Keratinocyte (primary cell): ENCODE data around the gene ZSCAN32. TPM values are rescaled to one million over a fixed set of nuclear protein-coding genes. Genes with fewer than 3 reads are reported as not detected.

Experiments
- DNase-seq: peaks from one replicate; pipeline ENCODE4 v3.0.0-alpha.2; 2011; ENCODE audit warnings: low read depth, missing footprints, low spot score
- FAIRE-seq: peaks from 2 replicates; lab custom pipeline; 2011; peaks lifted over from hg19 to GRCh38; lab: Jason Lieb, UNC
- H2AFZ ChIP-seq: 2 replicates; pipeline ENCODE4 v1.6.0; 2012; ENCODE audit warnings: low read length, control low read depth, inconsistent platforms; ENCODE audit not compliant: control insufficient read depth
- H3K27ac ChIP-seq: 2 replicates; pipeline ENCODE4 v1.5.1; 2011; ENCODE audit warnings: low read length; ENCODE audit not compliant: control insufficient read depth, insufficient read depth
- H3K27me3 ChIP-seq: 3 replicates; pipeline ENCODE4 v1.6.0; 2011; ENCODE audit warnings: low read length; ENCODE audit not compliant: control insufficient read depth, insufficient read depth; ENCODE audit errors: extremely low read depth
- H3K36me3 ChIP-seq, 2 experiments: 2 replicates in 1 of 2; 3 replicates in 1 of 2; pipeline ENCODE4 v1.5.1; 2011; ENCODE audit warnings: low read length in 2 of 2, mild to moderate bottlenecking in 1 of 2; ENCODE audit not compliant: control insufficient read depth in 2 of 2, insufficient read depth in 2 of 2; ENCODE audit errors: extremely low read depth in 1 of 2
- H3K4me1 ChIP-seq: 3 replicates; pipeline ENCODE4 v1.5.1; 2011; ENCODE audit warnings: low read length; ENCODE audit not compliant: control insufficient read depth, insufficient read depth; ENCODE audit errors: extremely low read depth
- H3K4me2 ChIP-seq: 3 replicates; pipeline ENCODE4 v1.6.0; 2011; ENCODE audit warnings: low read depth, low read length; ENCODE audit not compliant: control insufficient read depth, insufficient read depth; ENCODE audit errors: extremely low read depth
- H3K4me3 ChIP-seq, 3 experiments: fragments of 200-600 bp in 1 of 3; sonication (generic) in 1 of 3; 2 replicates in 2 of 3; 3 replicates in 1 of 3; pipeline ENCODE4 v1.5.1; 2011 to 2016; ENCODE audit warnings: low read length in 3 of 3, mild to moderate bottlenecking in 3 of 3, control low read depth in 2 of 3, inconsistent platforms in 1 of 3, low read depth in 1 of 3, mixed read lengths in 1 of 3, mixed run types in 1 of 3, moderate library complexity in 1 of 3; ENCODE audit not compliant: control insufficient read depth in 2 of 3, insufficient read depth in 2 of 3; ENCODE audit errors: extremely low read depth in 1 of 3
- H3K79me2 ChIP-seq: 2 replicates; pipeline ENCODE4 v1.6.0; 2012; ENCODE audit warnings: low read length; ENCODE audit not compliant: control insufficient read depth, insufficient read depth
- H3K9ac ChIP-seq: 3 replicates; pipeline ENCODE4 v1.6.0; 2011; ENCODE audit warnings: low read length; ENCODE audit not compliant: control insufficient read depth, insufficient read depth; ENCODE audit errors: extremely low read depth
- H3K9me1 ChIP-seq: 3 replicates; pipeline ENCODE4 v1.6.0; 2011; ENCODE audit warnings: low read length; ENCODE audit not compliant: control insufficient read depth, insufficient read depth; ENCODE audit errors: extremely low read depth
- H3K9me3 ChIP-seq: 2 replicates; pipeline ENCODE4 v1.5.1; 2012; ENCODE audit warnings: low read depth, low read length; ENCODE audit not compliant: control insufficient read depth
- H4K20me1 ChIP-seq: 3 replicates; pipeline ENCODE4 v1.6.0; 2011; ENCODE audit warnings: low read length; ENCODE audit not compliant: control insufficient read depth, insufficient read depth; ENCODE audit errors: extremely low read depth
- EZH2 ChIP-seq: IDR thresholded peaks from one replicate; pipeline ENCODE4 v1.6.1; 2012; ENCODE audit warnings: inconsistent platforms, mild to moderate bottlenecking, low read length, moderate library complexity
- dilution Hi-C: fragments of 300-500 bp; cut with MboI; formaldehyde crosslinking; loops from one replicate; pipeline ENCODE4 v1.7.0; 2020; ENCODE audit warnings: low sequenced_read_pairs; ENCODE audit not compliant: extremely low pct_ligation_motif_present
- polyA plus RNA-seq, 5 experiments: library from polyadenylated mRNA; depleted of rRNA in 3 of 5; stranded (reverse) in 3 of 5; stranded (forward) in 1 of 5; unstranded in 1 of 5; fragments of >200 nt; gene quantifications; 1 replicate in 1 of 5; 2 replicates in 3 of 5; 3 replicates in 1 of 5; pipeline versions ENCODE4 v1.2.1 to v1.2.3, GENCODE V29; 2011 to 2012; ENCODE audit warnings: missing spikeins in 2 of 5, low read depth in 1 of 5, low replicate concordance in 1 of 5
- TF ChIP-seq, protein P1 (sequence below), 3 experiments: IDR thresholded peaks in 1 of 3; conservative IDR thresholded peaks in 1 of 3; optimal IDR thresholded peaks in 1 of 3; 2 replicates in 2 of 3; 3 replicates in 1 of 3; pipeline versions ENCODE3 to v1.5.1; 2011; ENCODE audit warnings: low read length in 3 of 3, mild to moderate bottlenecking in 3 of 3, moderate library complexity in 2 of 3, control low read depth in 1 of 3, inconsistent platforms in 1 of 3; ENCODE audit not compliant: insufficient read depth in 2 of 3; ENCODE audit errors: extremely low read depth in 1 of 3

Gene ZSCAN32
- polyA plus RNA-seq, 1 donor (not counting 4 experiments of a cell fraction or from before 2014, with no cell fraction given), result 17.2 TPM

DNA sequence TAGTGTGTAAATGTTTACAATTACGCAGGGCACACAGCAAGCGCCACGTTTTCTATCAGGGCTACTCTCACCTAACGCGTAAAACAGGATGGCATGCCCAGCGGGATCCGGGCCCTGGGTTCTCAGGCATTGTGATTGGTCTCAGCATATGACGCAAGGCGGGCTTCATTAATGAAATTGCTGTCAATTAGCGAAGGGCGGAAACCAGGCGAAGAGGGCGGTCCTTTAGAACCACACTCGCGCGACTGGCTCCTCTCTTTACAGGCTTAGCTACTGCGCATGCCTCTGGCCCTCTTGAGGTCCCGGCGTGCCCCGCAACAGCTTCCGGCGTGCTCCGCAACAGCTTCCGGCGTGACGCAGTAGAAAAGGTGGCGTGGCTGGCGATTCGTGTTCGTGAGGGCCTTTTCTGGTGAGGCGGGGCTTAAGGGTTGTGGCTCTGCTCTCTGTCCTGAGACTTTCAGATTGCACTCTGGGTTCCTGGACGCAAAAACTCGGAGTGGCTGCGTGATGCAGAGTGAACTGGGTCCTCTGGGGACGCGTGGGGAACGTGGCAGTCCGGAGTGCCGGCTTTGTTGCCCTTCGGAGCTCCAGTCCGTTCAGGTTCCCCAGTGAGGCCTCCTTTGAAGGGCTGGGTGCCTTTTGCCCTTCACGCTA lies 35.9 kb downstream of the ZSCAN32 start:
- peak overlapping the region; percentile 48 to 73 (median 66) for H3K4me3 ChIP-seq
- H2AFZ ChIP-seq, result peak overlapping the region; percentile 88

DNA sequence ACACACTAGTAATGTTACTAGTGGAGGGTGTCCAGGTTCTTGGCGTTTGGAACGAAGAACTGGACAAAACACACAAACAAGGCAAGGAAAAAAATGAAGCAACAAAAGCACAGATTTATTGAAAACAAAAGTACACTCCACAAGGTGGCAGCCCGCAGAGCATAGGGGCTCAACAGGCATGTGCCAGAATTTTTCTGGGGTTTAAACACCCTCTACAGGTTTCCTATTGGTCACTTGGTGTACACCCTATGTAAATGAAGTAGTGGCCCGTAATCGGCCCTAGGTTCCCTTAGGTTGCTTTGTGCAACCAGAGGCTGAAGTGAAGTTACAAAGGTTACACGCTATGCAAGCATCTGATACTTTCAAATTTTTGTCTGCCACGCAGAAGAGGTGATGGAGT lies 37.0 kb downstream of the ZSCAN32 start:
- Histone ChIP-seq H3K79me2 (no peaks in the 10 kb centered on the region), H2AFZ (no peak overlapping the region), H3K27me3 (no peaks in the 10 kb centered on the region), H3K4me1 (no peaks in the 10 kb centered on the region), H3K9ac (no peak overlapping the region), H3K4me3 (no peak overlapping the region), H4K20me1 (no peaks in the 10 kb centered on the region), H3K9me1 (no peaks in the 10 kb centered on the region), H3K4me2 (no peak overlapping the region), H3K36me3 (no peaks in the 10 kb centered on the region), H3K27ac (no peak overlapping the region), H3K9me3 (no peaks in the 10 kb centered on the region)
- dilution Hi-C loops, result no loop called here
- FAIRE-seq, result no peak
- no peak for DNase-seq
- TF ChIP-seq, protein P1, sequence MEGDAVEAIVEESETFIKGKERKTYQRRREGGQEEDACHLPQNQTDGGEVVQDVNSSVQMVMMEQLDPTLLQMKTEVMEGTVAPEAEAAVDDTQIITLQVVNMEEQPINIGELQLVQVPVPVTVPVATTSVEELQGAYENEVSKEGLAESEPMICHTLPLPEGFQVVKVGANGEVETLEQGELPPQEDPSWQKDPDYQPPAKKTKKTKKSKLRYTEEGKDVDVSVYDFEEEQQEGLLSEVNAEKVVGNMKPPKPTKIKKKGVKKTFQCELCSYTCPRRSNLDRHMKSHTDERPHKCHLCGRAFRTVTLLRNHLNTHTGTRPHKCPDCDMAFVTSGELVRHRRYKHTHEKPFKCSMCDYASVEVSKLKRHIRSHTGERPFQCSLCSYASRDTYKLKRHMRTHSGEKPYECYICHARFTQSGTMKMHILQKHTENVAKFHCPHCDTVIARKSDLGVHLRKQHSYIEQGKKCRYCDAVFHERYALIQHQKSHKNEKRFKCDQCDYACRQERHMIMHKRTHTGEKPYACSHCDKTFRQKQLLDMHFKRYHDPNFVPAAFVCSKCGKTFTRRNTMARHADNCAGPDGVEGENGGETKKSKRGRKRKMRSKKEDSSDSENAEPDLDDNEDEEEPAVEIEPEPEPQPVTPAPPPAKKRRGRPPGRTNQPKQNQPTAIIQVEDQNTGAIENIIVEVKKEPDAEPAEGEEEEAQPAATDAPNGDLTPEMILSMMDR (optimal IDR thresholded peaks at IDR 0.05 in 1 of 3, IDR thresholded peaks at IDR 0.05 in 1 of 3, conservative IDR thresholded peaks at IDR 0.05 in 1 of 3; ENCODE audit: extremely low read depth in 1 of 3, insufficient read depth in 2 of 3, low read length in 3 of 3), result no peak
- TF ChIP-seq EZH2, result no peak

More for the DNA sequence above, 35.9 kb downstream of the ZSCAN32 start:
- Histone ChIP-seq H3K4me2 (peak overlapping the region; percentile 65), H4K20me1 (no peaks in the 10 kb centered on the region), H3K9me1 (no peaks in the 10 kb centered on the region), H3K9ac (peak overlapping the region; percentile 66), H3K27me3 (no peaks in the 10 kb centered on the region), H3K4me1 (no peaks in the 10 kb centered on the region), H3K27ac (peak overlapping the region; percentile 58), H3K9me3 (no peaks in the 10 kb centered on the region), H3K36me3 (no peaks in the 10 kb centered on the region), H3K79me2 (no peaks in the 10 kb centered on the region)
- dilution Hi-C loops, result no loop called here
- TF ChIP-seq, protein P1 (optimal IDR thresholded peaks at IDR 0.05 in 1 of 3, IDR thresholded peaks at IDR 0.05 in 1 of 3, conservative IDR thresholded peaks at IDR 0.05 in 1 of 3; ENCODE audit: extremely low read depth in 1 of 3, insufficient read depth in 2 of 3, low read length in 3 of 3), result no peak
- no peak for TF ChIP-seq EZH2
- DNase-seq (peak; percentile 50), FAIRE-seq (peak; percentile 29)
